Panc1 (cell line): Measurements from ENCODE around the gene OR4X1. TPM values are rescaled to one million over a fixed set of nuclear protein-coding genes. Genes with fewer than 3 reads are reported as not detected.

Source experiments
- ATAC-seq: fragments of 200-7000 bp; cut with Tn5 transposase; 2 replicates; pipeline ENCODE4 v1.9.1; 2020; ENCODE audit warnings: mild to moderate bottlenecking, moderate library complexity
- BruUV-seq: library from RNA; stranded (reverse); fragments of 400-500 nt; replicated peaks from 2 replicates; lab custom pipeline; 2021; lab: Mats Ljungman, UMichigan
- CTCF ChIA-PET: fragments of 300-600 bp; sonication (Branson Sonifier 250); formaldehyde crosslinking; loops from one replicate; lab custom pipeline; 2022; ENCODE audit warnings: antibody characterized with exemption; lab: Charles Lee
- POLR2A ChIA-PET: fragments of 300-600 bp; sonication (Branson Sonifier 250); formaldehyde crosslinking; loops from one replicate; lab custom pipeline; 2022; ENCODE audit warnings: antibody characterized with exemption; lab: Charles Lee
- DNase-seq: peaks from one replicate; pipeline ENCODE4 v3.0.0-alpha.2; 2010; ENCODE audit warnings: low read depth, low spot score
- H3K27ac ChIP-seq: 2 replicates; pipeline ENCODE4 v1.5.1; 2011; ENCODE audit warnings: mild to moderate bottlenecking, low read length, inconsistent platforms
- H3K27me3 ChIP-seq: fragments of 200-500 bp; sonication (Bioruptor generic); 2 replicates; pipeline ENCODE4 v1.6.0; 2014; ENCODE audit warnings: low read length, inconsistent platforms; ENCODE audit not compliant: control insufficient read depth, insufficient read depth
- H3K36me3 ChIP-seq: fragments of 200-500 bp; sonication (Bioruptor generic); 2 replicates; pipeline ENCODE4 v1.5.1; 2014; ENCODE audit warnings: inconsistent platforms, mild to moderate bottlenecking, low read length, moderate library complexity; ENCODE audit not compliant: control insufficient read depth, insufficient read depth
- H3K4me1 ChIP-seq: 2 replicates; pipeline ENCODE4 v1.5.1; 2011; ENCODE audit warnings: inconsistent platforms, mild to moderate bottlenecking, low read length, moderate library complexity; ENCODE audit not compliant: control insufficient read depth, insufficient read depth
- H3K4me3 ChIP-seq, 2 experiments: 2 replicates each; pipeline ENCODE4 v1.5.1; 2011 to 2012; ENCODE audit warnings: low read depth in 2 of 2, low read length in 2 of 2, mild to moderate bottlenecking in 2 of 2, inconsistent platforms in 1 of 2, moderate library complexity in 1 of 2
- H3K9me3 ChIP-seq: fragments of 200-500 bp; sonication (Bioruptor generic); 2 replicates; pipeline ENCODE4 v1.5.1; 2014; ENCODE audit warnings: low read depth, mild to moderate bottlenecking, inconsistent platforms, low read length, moderate library complexity; ENCODE audit not compliant: control insufficient read depth, insufficient read depth
- CTCF ChIP-seq: fragments of 450-650 bp; IDR thresholded peaks from 2 replicates; pipeline ENCODE4 v1.5.1; 2017; ENCODE audit warnings: mild to moderate bottlenecking
- POLR2AphosphoS5 ChIP-seq: IDR thresholded peaks from 2 replicates; pipeline ENCODE4 v1.6.1; 2012; ENCODE audit warnings: mild to moderate bottlenecking, low read depth, low read length, moderate library complexity
- SIN3A ChIP-seq: IDR thresholded peaks from 2 replicates; pipeline ENCODE4 v1.6.1; 2012; ENCODE audit warnings: low read depth, mild to moderate bottlenecking, low read length, moderate library complexity, borderline replicate concordance; ENCODE audit not compliant: insufficient read depth
- TCF7L2 ChIP-seq: IDR thresholded peaks from 2 replicates; pipeline ENCODE4 v1.6.1; 2011; ENCODE audit warnings: mild to moderate bottlenecking, low read depth, low read length, inconsistent platforms
- in situ Hi-C: cut with HindIII; loops from 2 replicates; pipeline ENCODE4 v1.10.0; 2016; ENCODE audit warnings: low sequenced_read_pairs, low pct_unique_long_range_greater_than_20kb
- intact Hi-C: fragments of 100-400 bp; cut with micrococcal nuclease; formaldehyde crosslinking; loops from one replicate; pipeline ENCODE4 v1.10.0; 2022; ENCODE audit not compliant: unreplicated experiment
- total RNA-seq: library from RNA; stranded (reverse); gene quantifications from one replicate; pipeline ENCODE4 v1.2.1, GENCODE V29; 2021; ENCODE audit not compliant: unreplicated experiment
- TF ChIP-seq, protein P1 (sequence below), 2 experiments: IDR thresholded peaks; 2 replicates each; pipeline ENCODE4 v1.6.1; 2011 to 2012; ENCODE audit warnings: low read depth in 2 of 2, control low read depth in 1 of 2, low read length in 1 of 2, mild to moderate bottlenecking in 1 of 2, moderate library complexity in 1 of 2; ENCODE audit not compliant: insufficient read depth in 1 of 2

OR4X1 gene
- total RNA-seq, 1 experiment from 2014 or later, result not detected

- no TSS peak for BruUV-seq
- Histone ChIP-seq H3K27me3 (peaks cover 6% of the 10 kb centered on the region; the same call in 1 of the 2 replicates), H3K4me3 (no peak overlapping the region), H3K4me1 (no peaks in the 10 kb centered on the region), H3K9me3 (no peaks in the 10 kb centered on the region), H3K27ac (no peak overlapping the region), H3K36me3 (no peaks in the 10 kb centered on the region)
- in situ Hi-C loops, result no loop called here
- CTCF ChIA-PET, result no interaction called here
- POLR2A ChIA-PET, result no interaction called here
- TF ChIP-seq SIN3A (no peak), POLR2AphosphoS5 (no peak), TCF7L2 (no peak), CTCF (no peak)
- TF ChIP-seq, protein P1, sequence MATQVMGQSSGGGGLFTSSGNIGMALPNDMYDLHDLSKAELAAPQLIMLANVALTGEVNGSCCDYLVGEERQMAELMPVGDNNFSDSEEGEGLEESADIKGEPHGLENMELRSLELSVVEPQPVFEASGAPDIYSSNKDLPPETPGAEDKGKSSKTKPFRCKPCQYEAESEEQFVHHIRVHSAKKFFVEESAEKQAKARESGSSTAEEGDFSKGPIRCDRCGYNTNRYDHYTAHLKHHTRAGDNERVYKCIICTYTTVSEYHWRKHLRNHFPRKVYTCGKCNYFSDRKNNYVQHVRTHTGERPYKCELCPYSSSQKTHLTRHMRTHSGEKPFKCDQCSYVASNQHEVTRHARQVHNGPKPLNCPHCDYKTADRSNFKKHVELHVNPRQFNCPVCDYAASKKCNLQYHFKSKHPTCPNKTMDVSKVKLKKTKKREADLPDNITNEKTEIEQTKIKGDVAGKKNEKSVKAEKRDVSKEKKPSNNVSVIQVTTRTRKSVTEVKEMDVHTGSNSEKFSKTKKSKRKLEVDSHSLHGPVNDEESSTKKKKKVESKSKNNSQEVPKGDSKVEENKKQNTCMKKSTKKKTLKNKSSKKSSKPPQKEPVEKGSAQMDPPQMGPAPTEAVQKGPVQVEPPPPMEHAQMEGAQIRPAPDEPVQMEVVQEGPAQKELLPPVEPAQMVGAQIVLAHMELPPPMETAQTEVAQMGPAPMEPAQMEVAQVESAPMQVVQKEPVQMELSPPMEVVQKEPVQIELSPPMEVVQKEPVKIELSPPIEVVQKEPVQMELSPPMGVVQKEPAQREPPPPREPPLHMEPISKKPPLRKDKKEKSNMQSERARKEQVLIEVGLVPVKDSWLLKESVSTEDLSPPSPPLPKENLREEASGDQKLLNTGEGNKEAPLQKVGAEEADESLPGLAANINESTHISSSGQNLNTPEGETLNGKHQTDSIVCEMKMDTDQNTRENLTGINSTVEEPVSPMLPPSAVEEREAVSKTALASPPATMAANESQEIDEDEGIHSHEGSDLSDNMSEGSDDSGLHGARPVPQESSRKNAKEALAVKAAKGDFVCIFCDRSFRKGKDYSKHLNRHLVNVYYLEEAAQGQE (IDR thresholded peaks at IDR 0.05; ENCODE audit: insufficient read depth in 1 of 2, low read depth in 2 of 2, low read length in 1 of 2), result no peak
- intact Hi-C loops, result no loop called here
- DNase-seq, result no peak
- ATAC-seq, result no peak
Observed at GRCh38 chr11:48242501-48242900, 21.2 kb upstream of the OR4X1 start.

DNA sequence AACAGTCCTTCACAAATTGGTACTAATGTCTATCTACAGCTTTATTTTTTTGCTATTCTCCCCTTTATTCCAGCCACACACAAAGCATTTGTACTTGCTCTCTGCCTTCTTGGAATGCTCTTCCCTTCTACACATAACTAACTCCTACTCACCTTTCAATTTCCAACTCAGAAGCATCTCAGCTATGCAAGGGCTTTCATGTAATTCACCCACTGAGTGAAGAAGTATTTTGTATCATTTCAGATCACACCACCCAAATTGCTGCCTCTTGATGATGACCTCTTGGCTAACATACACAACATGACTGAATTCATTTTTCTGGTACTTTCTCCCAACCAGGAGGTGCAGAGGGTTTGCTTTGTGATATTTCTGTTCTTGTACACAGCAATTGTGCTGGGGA is 18.9 kb upstream of the OR4X1 start, which contains the start of gene OR4X2:
OR4X2 (plus strand) TSS at position 301 of the 400 bp plus-strand sequence; CDS start at position 301, 0 bp downstream.
- no peak for DNase-seq
- CTCF ChIA-PET, result no interaction called here
- Histone ChIP-seq H3K4me1 (no peaks in the 10 kb centered on the region), H3K27ac (no peak within 1 kb of the TSS), H3K9me3 (no peaks in the 10 kb centered on the region; the same call in 1 of the 2 replicates), H3K4me3 (no peak within 1 kb of the TSS), H3K36me3 (no peaks in the 10 kb centered on the region), H3K27me3 (no peaks in the 10 kb centered on the region)
- ATAC-seq, result no peak
- BruUV-seq, result no TSS peak
- POLR2A ChIA-PET, result no interaction called here
- TF ChIP-seq POLR2AphosphoS5, result no peak
- intact Hi-C loops, result no loop called here
- in situ Hi-C loops, result no loop called here

- ChIA-PET POLR2A (no interaction called here), CTCF (no interaction called here)
- intact Hi-C loops, result no loop called here
- no peak overlapping the region for H3K27ac ChIP-seq
- no peaks in the 10 kb centered on the region for H3K36me3 ChIP-seq
- no TSS peak for BruUV-seq
- H3K4me1 ChIP-seq, result no peaks in the 10 kb centered on the region
- DNase-seq (no peak), ATAC-seq (no peak)
- TF ChIP-seq TCF7L2 (no peak), SIN3A (no peak), POLR2AphosphoS5 (no peak), CTCF (no peak)
- TF ChIP-seq, protein P1 (IDR thresholded peaks at IDR 0.05; ENCODE audit: insufficient read depth in 1 of 2, low read depth in 2 of 2, low read length in 1 of 2), result no peak
- no peak overlapping the region for H3K4me3 ChIP-seq
- in situ Hi-C loops, result no loop called here
- no peaks in the 10 kb centered on the region; the same call in 1 of the 2 replicates for H3K9me3 ChIP-seq
- no peaks in the 10 kb centered on the region for H3K27me3 ChIP-seq
Observed at GRCh38 chr11:48248902-48249301, 14.8 kb upstream of the OR4X1 start.
